GM12875 (cell line): ENCODE results near the gene INPP5A.

Experiments
- H3K4me3 ChIP-seq: one replicate; pipeline ENCODE4 v1.5.1; 2011; ENCODE audit warnings: low read depth, low read length, control low read depth
- CTCF ChIP-seq: IDR thresholded peaks from 2 replicates; pipeline ENCODE4 v1.5.1; 2011; ENCODE audit warnings: low read depth, mild to moderate bottlenecking, control low read depth, inconsistent platforms, low read length, moderate library complexity, borderline replicate concordance; ENCODE audit not compliant: insufficient read depth

Gene INPP5A

GRCh38 chr10:132656283-132657126 lies 118.9 kb downstream of the INPP5A start:
- H3K4me3 ChIP-seq, result no peak overlapping the region
- no peak for TF ChIP-seq CTCF

GRCh38 chr10:132657127-132657706 lies 119.6 kb downstream of the INPP5A start:
- H3K4me3 ChIP-seq, result no peak overlapping the region
- no peak for TF ChIP-seq CTCF

- TF ChIP-seq CTCF, result no peak
These were observed 120.2 kb downstream of the INPP5A start for GRCh38 chr10:132657748-132658147.

GRCh38 chr10:132658546-132659205 lies 121.1 kb downstream of the INPP5A start:
- H3K4me3 ChIP-seq, result no peak overlapping the region
- TF ChIP-seq CTCF, result no peak

More at GRCh38 chr10:132657748-132658147, 120.2 kb downstream of the INPP5A start:
- H3K4me3 ChIP-seq, result no peak overlapping the region

GRCh38 chr10:132659206-132660091 lies 121.9 kb downstream of the INPP5A start:
- no peak overlapping the region for H3K4me3 ChIP-seq
- no peak for TF ChIP-seq CTCF

- H3K4me3 ChIP-seq, result no peak overlapping the region
- TF ChIP-seq CTCF, result no peak
These were observed 122.8 kb downstream of the INPP5A start for GRCh38 chr10:132660385-132660784.
